IMR-90 (cell line): ENCODE results near the gene PPP2R2D. TPM values are rescaled to one million over a fixed set of nuclear protein-coding genes. Genes with fewer than 3 reads are reported as not detected.

ENCODE experiments used
- ATAC-seq: fragments of 200-7000 bp; cut with Tn5 transposase; 2 replicates; pipeline ENCODE4 v1.9.1; 2020; ENCODE audit warnings: low read depth, mild to moderate bottlenecking, moderate library complexity
- BruUV-seq: library from RNA; stranded (reverse); fragments of 400-500 nt; replicated peaks from 2 replicates; lab custom pipeline; 2021; lab: Mats Ljungman, UMichigan
- CTCF ChIA-PET: fragments of 300-600 bp; formaldehyde crosslinking; extraction: SDS; loops from one replicate; lab custom pipeline; 2021; ENCODE audit warnings: antibody characterized with exemption; lab: Yijun Ruan, JAX
- POLR2A ChIA-PET: fragments of 300-600 bp; sonication (Branson Sonifier 250); formaldehyde crosslinking; loops from one replicate; lab custom pipeline; 2022; ENCODE audit warnings: antibody characterized with exemption; ENCODE audit not compliant: unreplicated experiment; lab: Charles Lee
- DNase-seq: peaks from one replicate; pipeline ENCODE4 v3.0.0; 2013
- H2AFZ ChIP-seq: replicated peaks from 2 replicates; pipeline ENCODE3; 2013; ENCODE audit warnings: low read length, mild to moderate bottlenecking; ENCODE audit not compliant: poor library complexity
- H2AK5ac ChIP-seq: 2 replicates; pipeline ENCODE4 v1.6.1; 2013; ENCODE audit warnings: low read depth, low read length, inconsistent platforms
- H2AK9ac ChIP-seq: replicated peaks from 2 replicates; pipeline ENCODE3; 2013; ENCODE audit warnings: mild to moderate bottlenecking, low read depth, low read length, moderate library complexity; ENCODE audit not compliant: poor library complexity
- H2BK120ac ChIP-seq: 2 replicates; pipeline ENCODE4 v1.6.1; 2013; ENCODE audit warnings: low read depth, low read length, inconsistent platforms
- H2BK15ac ChIP-seq: 3 replicates; pipeline ENCODE4 v1.6.1; 2013; ENCODE audit warnings: low read depth, low read length, inconsistent platforms
- H2BK20ac ChIP-seq: 2 replicates; pipeline ENCODE4 v1.6.1; 2013; ENCODE audit warnings: low read depth, mild to moderate bottlenecking, inconsistent platforms, low read length, moderate library complexity
- H2BK5ac ChIP-seq: 2 replicates; pipeline ENCODE4 v1.6.1; 2013; ENCODE audit warnings: mild to moderate bottlenecking, low read depth, low read length, inconsistent platforms; ENCODE audit not compliant: poor library complexity, severe bottlenecking
- H3K14ac ChIP-seq: replicated peaks from 2 replicates; pipeline ENCODE4 v1.6.1; 2013; ENCODE audit warnings: low read depth, low read length, inconsistent platforms
- H3K18ac ChIP-seq: 2 replicates; pipeline ENCODE4 v1.6.1; 2013; ENCODE audit warnings: low read depth, low read length, control low read depth
- H3K23ac ChIP-seq: 2 replicates; pipeline ENCODE4 v1.6.1; 2013; ENCODE audit warnings: low read depth, low read length, inconsistent platforms
- H3K27ac ChIP-seq: 2 replicates; pipeline ENCODE4 v1.5.1; 2013; ENCODE audit warnings: mild to moderate bottlenecking, control low read depth, low read length; ENCODE audit not compliant: insufficient read depth
- H3K27me3 ChIP-seq: 2 replicates; pipeline ENCODE4 v1.6.1; 2013; ENCODE audit warnings: low read length; ENCODE audit not compliant: control insufficient read depth, insufficient read depth
- H3K36me3 ChIP-seq: 2 replicates; pipeline ENCODE4 v1.6.1; 2013; ENCODE audit warnings: low read length, mixed read lengths; ENCODE audit not compliant: control insufficient read depth, insufficient read depth
- H3K4ac ChIP-seq: 2 replicates; pipeline ENCODE4 v1.6.1; 2013; ENCODE audit warnings: low read depth, low read length, inconsistent platforms
- H3K4me1 ChIP-seq: 2 replicates; pipeline ENCODE4 v1.6.1; 2013; ENCODE audit warnings: low read length, mixed read lengths; ENCODE audit not compliant: control insufficient read depth, insufficient read depth
- H3K4me2 ChIP-seq: 2 replicates; pipeline ENCODE4 v1.6.1; 2013; ENCODE audit warnings: low read depth, mild to moderate bottlenecking, control low read depth, low read length, moderate library complexity
- H3K4me3 ChIP-seq: 2 replicates; pipeline ENCODE4 v1.5.1; 2013; ENCODE audit warnings: low read depth, mild to moderate bottlenecking, control low read depth, low read length, moderate library complexity; ENCODE audit not compliant: insufficient read depth
- H3K56ac ChIP-seq: 2 replicates; pipeline ENCODE4 v1.6.1; 2013; ENCODE audit warnings: low read length, inconsistent platforms; ENCODE audit not compliant: insufficient read depth; ENCODE audit errors: extremely low read depth
- H3K79me1 ChIP-seq, 2 experiments: 2 replicates each; pipeline ENCODE4 v1.6.1; 2013; ENCODE audit warnings: low read length in 2 of 2, inconsistent platforms in 1 of 2, low read depth in 1 of 2
- H3K9ac ChIP-seq: 2 replicates; pipeline ENCODE4 v1.6.1; 2013; ENCODE audit warnings: low read depth, low read length, control low read depth
- H3K9me1 ChIP-seq: 2 replicates; pipeline ENCODE4 v1.6.1; 2013; ENCODE audit warnings: low read length, inconsistent platforms; ENCODE audit not compliant: insufficient read depth
- H3K9me3 ChIP-seq: 2 replicates; pipeline ENCODE4 v1.6.1; 2013; ENCODE audit warnings: low read length; ENCODE audit not compliant: control insufficient read depth, insufficient read depth
- H4K20me1 ChIP-seq: 2 replicates; pipeline ENCODE4 v1.6.1; 2013; ENCODE audit warnings: low read length, inconsistent platforms; ENCODE audit not compliant: insufficient read depth
- H4K5ac ChIP-seq: 2 replicates; pipeline ENCODE4 v1.6.1; 2013; ENCODE audit warnings: mild to moderate bottlenecking, low read depth, low read length, control low read depth
- H4K8ac ChIP-seq, 2 experiments: 2 replicates each; pipeline ENCODE4 v1.6.1; 2013; ENCODE audit warnings: low read depth in 2 of 2, low read length in 2 of 2, control low read depth in 1 of 2, inconsistent platforms in 1 of 2
- H4K91ac ChIP-seq: 2 replicates; pipeline ENCODE4 v1.6.1; 2013; ENCODE audit warnings: low read depth, low read length, inconsistent platforms; ENCODE audit not compliant: insufficient read depth
- CTCF ChIP-seq: conservative IDR thresholded peaks from 2 replicates; pipeline ENCODE4 v1.5.1; 2012; ENCODE audit warnings: mild to moderate bottlenecking, low read depth, low read length, improper control_type of control experiment
- NFE2L2 ChIP-seq: fragments of 150-350 bp; IDR thresholded peaks from 2 replicates; pipeline ENCODE4 v1.6.1; 2016; ENCODE audit warnings: low read depth, mild to moderate bottlenecking, low read length
- RFX5 ChIP-seq: IDR thresholded peaks from 2 replicates; pipeline ENCODE4 v1.8.0; 2012; ENCODE audit warnings: low read depth, mild to moderate bottlenecking, low read length, moderate library complexity
- WGBS, 2 experiments: methylation state at CpG; one replicate each; pipeline versions ENCODE4 v1.1.5 to v1.1.7; 2013; ENCODE audit warnings: missing lambda C conversion rate in 2 of 2; ENCODE audit not compliant: insufficient read length in 1 of 2; ENCODE audit errors: extremely low coverage in 2 of 2; 5-methylcytosine and 5-hydroxymethylcytosine counted together
- dilution Hi-C: fragments of 300-500 bp; cut with HindIII; formaldehyde crosslinking; loops from one replicate; pipeline ENCODE4 v1.14.3; 2018; ENCODE audit warnings: low sequenced_read_pairs; ENCODE audit not compliant: unreplicated experiment
- in situ Hi-C: fragments of 300-500 bp; cut with MboI; formaldehyde crosslinking; loops from 3 replicates; pipeline ENCODE4 v1.14.3; 2019; ENCODE audit warnings: low sequenced_read_pairs, inconsistent platforms, mixed read lengths
- intact Hi-C: fragments of 100-400 bp; cut with micrococcal nuclease; formaldehyde crosslinking; loops from 2 replicates; pipeline ENCODE4 v1.10.0; 2022
- polyA plus RNA-seq, 3 experiments: library from polyadenylated mRNA; depleted of rRNA; stranded (reverse); fragments of >200 nt; gene quantifications; 2 replicates each; pipeline ENCODE4 v1.2.3, GENCODE V29; 2012; ENCODE audit warnings: low replicate concordance in 1 of 3
- total RNA-seq: library from RNA; depleted of rRNA; stranded (reverse); fragments of >200 nt; gene quantifications from 2 replicates; pipeline ENCODE4 v1.2.3, GENCODE V29; 2012

Gene PPP2R2D
- total and polyA plus RNA-seq, 2 of the 4 experiments (the other 2 are of a cell fraction), result 22.8 to 23.8 TPM

- no TSS peak for BruUV-seq
- H2BK15ac ChIP-seq, result no peak overlapping the region
- H2AK9ac ChIP-seq, result no peak overlapping the region
- H3K14ac ChIP-seq, result no peak overlapping the region
- no peaks in the 10 kb centered on the region for H3K27me3 ChIP-seq
- H3K79me1 ChIP-seq, result peaks cover 45 to 86% of the 10 kb centered on the region in 2 experiments
- peaks cover 33% of the 10 kb centered on the region for H3K9me1 ChIP-seq
- no peak for ATAC-seq
- no peak overlapping the region for H2AK5ac ChIP-seq
- H3K9ac ChIP-seq, result no peak overlapping the region
- TF ChIP-seq CTCF, result no peak
- TF ChIP-seq NFE2L2, result no peak
- no peak for TF ChIP-seq RFX5
- H3K4me2 ChIP-seq, result no peak overlapping the region
- dilution Hi-C loops, result no loop called here
- no peak overlapping the region for H3K18ac ChIP-seq
- H3K4me3 ChIP-seq, result no peak overlapping the region
- H2AFZ ChIP-seq, result no peak overlapping the region
- 96% methylated on average over 7 of the region's 16 CpGs; no CpG with 5 or more reads in 1 of the 2 experiments for WGBS, 2 experiments
- H2BK5ac ChIP-seq, result no peak overlapping the region
- no peak overlapping the region for H2BK120ac ChIP-seq
- peaks cover 1% of the 10 kb centered on the region; the same call in 1 of the 2 replicates for H3K9me3 ChIP-seq
- H3K23ac ChIP-seq, result no peak overlapping the region
- H4K5ac ChIP-seq, result no peak overlapping the region
- H3K4ac ChIP-seq, result no peak overlapping the region
- no peak overlapping the region for H3K27ac ChIP-seq
- intact Hi-C loops, result no loop called here
- H4K20me1 ChIP-seq, result peaks cover 76% of the 10 kb centered on the region
- in situ Hi-C loops, result no loop called here
- H4K8ac ChIP-seq, result no peak overlapping the region
- H4K91ac ChIP-seq, result no peak overlapping the region
- POLR2A ChIA-PET, result no interaction called here
- H3K4me1 ChIP-seq, result peaks cover 5% of the 10 kb centered on the region
- H3K36me3 ChIP-seq, result peaks cover 9% of the 10 kb centered on the region
- DNase-seq, result no peak
- H2BK20ac ChIP-seq, result no peak overlapping the region
- H3K56ac ChIP-seq, result no peak overlapping the region
- CTCF ChIA-PET, result no interaction called here
These were observed 29.9 kb downstream of the PPP2R2D start for GRCh38 chr10:131930586-131931330.
